HepG2 (cell line): ENCODE measurements around the gene ANKRD6. TPM values are rescaled to one million over a fixed set of nuclear protein-coding genes. Genes with fewer than 3 reads are reported as not detected.

Experiments
- ATAC-seq: fragments of 200-7000 bp; cut with Tn5 transposase; 3 replicates; pipeline ENCODE4 v1.9.1; 2020; ENCODE audit warnings: mild to moderate bottlenecking, moderate library complexity
- BruUV-seq: library from RNA; stranded (reverse); fragments of 400-500 nt; replicated peaks from 2 replicates; lab custom pipeline; 2021; lab: Mats Ljungman, UMichigan
- CTCF ChIA-PET: fragments of 300-600 bp; formaldehyde crosslinking; extraction: SDS; loops from one replicate; lab custom pipeline; 2021; ENCODE audit warnings: low total read pairs, inconsistent platforms, low intra/inter-chr PET ratio; lab: Yijun Ruan, JAX
- POLR2A ChIA-PET: fragments of 350-600 bp; sonication (Branson Sonifier 250); formaldehyde crosslinking; loops from one replicate; lab custom pipeline; 2020; ENCODE audit warnings: antibody characterized with exemption, inconsistent platforms; lab: Yijun Ruan, JAX
- DNase-seq: peaks from one replicate; pipeline ENCODE4 v3.0.0-alpha.2; 2015; ENCODE audit warnings: low spot score
- FAIRE-seq: peaks from 3 replicates; lab custom pipeline; 2011; peaks lifted over from hg19 to GRCh38; lab: Jason Lieb, UNC
- H2AFZ ChIP-seq: one replicate; pipeline ENCODE4 v1.6.1; 2011; ENCODE audit warnings: low read length, inconsistent platforms
- H3K27ac ChIP-seq: fragments of 300-600 bp; 3 replicates; pipeline ENCODE4 v1.8.0; 2011; ENCODE audit warnings: mixed run types, mild to moderate bottlenecking, mixed read lengths, low read length, inconsistent platforms; ENCODE audit not compliant: insufficient read depth; ENCODE audit errors: extremely low read length
- H3K27me3 ChIP-seq, 2 experiments: fragments of 200-600 bp in 1 of 2; 2 replicates in 1 of 2; 3 replicates in 1 of 2; pipeline versions ENCODE4 v1.6.0 to v1.8.0; 2011; ENCODE audit warnings: low read length in 2 of 2, mild to moderate bottlenecking in 2 of 2, moderate library complexity in 2 of 2, inconsistent platforms in 1 of 2; ENCODE audit not compliant: insufficient read depth in 2 of 2, control insufficient read depth in 1 of 2
- H3K36me3 ChIP-seq, 2 experiments: fragments of 200-600 bp in 1 of 2; replicated peaks in 1 of 2; 2 replicates in 1 of 2; 3 replicates in 1 of 2; pipeline versions ENCODE4 v1.5.1 to v1.8.0; 2011; ENCODE audit warnings: low read length in 2 of 2, inconsistent platforms in 1 of 2; ENCODE audit not compliant: insufficient read depth in 2 of 2, control insufficient read depth in 1 of 2
- H3K4me1 ChIP-seq: 2 replicates; pipeline ENCODE4 v1.5.1; 2012; ENCODE audit warnings: low read length, inconsistent platforms; ENCODE audit not compliant: insufficient read depth
- H3K4me2 ChIP-seq: 2 replicates; pipeline ENCODE4 v1.6.0; 2011; ENCODE audit warnings: low read depth, low read length, inconsistent platforms
- H3K4me3 ChIP-seq, 3 experiments: fragments of 200-600 bp in 1 of 3; sonication (generic), shearing (Covaris generic) in 1 of 3; replicated peaks in 1 of 3; 2 replicates each; pipeline ENCODE4 v1.5.1; 2011 to 2016; ENCODE audit warnings: low read length in 3 of 3, inconsistent platforms in 2 of 3, low read depth in 2 of 3, mild to moderate bottlenecking in 2 of 3, control low read depth in 1 of 3, mixed read lengths in 1 of 3; ENCODE audit not compliant: insufficient read depth in 1 of 3
- H3K79me2 ChIP-seq: one replicate; pipeline ENCODE4 v1.6.1; 2011; ENCODE audit warnings: low read length, inconsistent platforms; ENCODE audit not compliant: insufficient read depth
- H3K9ac ChIP-seq: 2 replicates; pipeline ENCODE4 v1.6.0; 2011; ENCODE audit warnings: mild to moderate bottlenecking, low read depth, low read length, inconsistent platforms; ENCODE audit not compliant: insufficient read depth
- H3K9me3 ChIP-seq: 2 replicates; pipeline ENCODE4 v1.5.1; 2012; ENCODE audit warnings: mild to moderate bottlenecking, low read length
- H4K20me1 ChIP-seq: 2 replicates; pipeline ENCODE4 v1.6.0; 2011; ENCODE audit warnings: inconsistent platforms, mild to moderate bottlenecking, low read length, moderate library complexity; ENCODE audit not compliant: insufficient read depth
- HMG20A ChIP-seq: IDR thresholded peaks from 2 replicates; pipeline ENCODE4 v1.6.1; 2016; ENCODE audit warnings: borderline replicate concordance
- MEF2D ChIP-seq: sonication (generic); formaldehyde crosslinking; IDR thresholded peaks from 2 replicates; pipeline ENCODE4 v1.5.1; 2020; ENCODE audit warnings: mild to moderate bottlenecking, missing genetic modification reagents
- RFX3 ChIP-seq: IDR thresholded peaks from 2 replicates; pipeline ENCODE4 v1.6.1; 2016; ENCODE audit warnings: missing biosample characterization, missing genetic modification reagents
- ZNF264 ChIP-seq: sonication (generic); formaldehyde crosslinking; IDR thresholded peaks from 2 replicates; pipeline ENCODE4 v1.4.0; 2020; ENCODE audit warnings: missing genetic modification reagents
- ZNF747 ChIP-seq: sonication (generic); formaldehyde crosslinking; IDR thresholded peaks from 2 replicates; pipeline ENCODE4 v1.8.1; 2023; ENCODE audit warnings: missing genetic modification reagents, mild to moderate bottlenecking, borderline replicate concordance
- ZSCAN12 ChIP-seq: sonication (generic); formaldehyde crosslinking; IDR thresholded peaks from 2 replicates; pipeline ENCODE4 v1.9.0; 2021; ENCODE audit warnings: mild to moderate bottlenecking, missing genetic modification reagents
- WGBS: methylation state at CpG from one replicate; pipeline ENCODE4 v1.1.6; 2017; ENCODE audit warnings: low lambda C conversion rate; 5-methylcytosine and 5-hydroxymethylcytosine counted together
- in situ Hi-C: cut with HindIII; loops from 2 replicates; pipeline ENCODE4 v1.10.0; 2017; ENCODE audit warnings: low pct_unique_long_range_greater_than_20kb; ENCODE audit not compliant: extremely low pct_ligation_motif_present
- intact Hi-C: fragments of 100-400 bp; cut with micrococcal nuclease; formaldehyde crosslinking; loops from one replicate; pipeline ENCODE4 v1.10.0; 2022; ENCODE audit not compliant: unreplicated experiment
- polyA plus RNA-seq, 8 experiments: library from polyadenylated mRNA; depleted of rRNA in 3 of 8; stranded (reverse) in 7 of 8; unstranded in 1 of 8; fragments of >200 nt; fragmentation: Illumina TruSeq in 4 of 8; extraction: Trizol in 4 of 8; gene quantifications; 2 replicates each; pipeline versions ENCODE4 v1.2.1 to v1.2.3, GENCODE V29; 2011 to 2016; ENCODE audit warnings: low read depth in 4 of 8, missing spikeins in 1 of 8, mixed read lengths in 1 of 8; ENCODE audit not compliant: insufficient read depth in 1 of 8
- total RNA-seq, 5 experiments: library from RNA; depleted of rRNA; stranded (reverse); fragments of >200 nt; fragmentation: Illumina TruSeq; extraction: Trizol; gene quantifications; 2 replicates each; pipeline ENCODE4 v1.2.3, GENCODE V29; 2016; ENCODE audit warnings: low read depth in 1 of 5
- TF ChIP-seq, protein P1 (sequence below): sonication (generic); formaldehyde crosslinking; IDR thresholded peaks from 2 replicates; pipeline ENCODE4 v1.4.0; 2020; ENCODE audit warnings: missing genetic modification reagents

The ANKRD6 gene
- total and polyA plus RNA-seq, 2 of the 13 experiments (the other 11 are each of a cell fraction or from before 2014, with no cell fraction given): 0.18 to 0.36 TPM

DNA sequence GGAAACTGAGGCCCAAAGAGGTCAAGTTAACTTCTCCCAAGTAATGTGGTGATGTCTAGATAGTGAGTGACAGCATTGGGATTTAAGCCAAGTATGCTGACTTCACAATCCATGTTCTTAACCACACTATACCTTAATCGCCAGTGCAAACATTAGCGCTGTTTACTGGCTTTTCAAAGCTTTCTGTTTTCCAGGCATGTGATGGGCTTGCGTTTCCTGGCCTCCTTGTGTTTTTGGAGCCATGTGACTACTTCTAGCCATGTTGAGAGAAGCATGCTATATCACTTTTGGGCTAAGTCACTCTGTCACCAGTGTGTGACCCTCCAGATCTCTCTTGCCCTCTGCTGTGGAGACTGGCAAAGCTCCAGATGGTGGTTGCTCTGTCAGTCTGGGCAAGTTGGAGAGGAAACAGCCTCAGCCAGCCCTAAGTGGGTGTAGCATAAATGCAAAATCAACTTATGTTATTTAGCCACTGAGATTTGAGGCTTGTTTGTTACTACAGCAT is 76.9 kb downstream of the ANKRD6 start (continued):
- TF ChIP-seq RFX3 (no peak), HMG20A (CRISPR knock-in tag) (0 out of 2 replicates have a peak, but pooled peaks have one; percentile 34)

DNA sequence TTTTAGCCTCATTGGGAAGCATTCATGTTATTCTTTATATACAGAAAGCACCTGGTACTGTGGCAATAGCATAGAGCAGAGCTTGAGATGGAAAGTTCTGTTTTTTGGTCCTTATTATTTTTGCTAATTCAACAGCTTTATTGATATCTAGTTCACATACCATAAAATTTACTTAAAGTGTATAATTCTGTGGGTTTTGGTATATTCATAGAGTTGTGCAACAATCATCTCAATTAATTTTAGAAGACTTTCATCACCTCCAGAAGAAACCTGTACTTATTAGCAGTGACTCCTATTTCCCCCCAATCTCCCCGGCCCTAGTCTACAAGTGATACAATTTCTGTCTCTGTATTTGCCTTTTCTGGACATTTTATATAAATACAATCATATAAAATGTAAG is 77.4 kb downstream of the ANKRD6 start:
- no TSS peak for BruUV-seq
- Histone ChIP-seq H3K9me3 (no peaks in the 10 kb centered on the region), H3K4me2 (no peak overlapping the region), H3K4me3 (no peak overlapping the region), H4K20me1 (no peaks in the 10 kb centered on the region), H2AFZ (no peak overlapping the region), H3K4me1 (peaks cover 16% of the 10 kb centered on the region), H3K27ac (no peak overlapping the region), H3K27me3 (no peaks in the 10 kb centered on the region), H3K79me2 (no peaks in the 10 kb centered on the region), H3K36me3 (no peaks in the 10 kb centered on the region), H3K9ac (no peak overlapping the region)
- ATAC-seq (no peak), FAIRE-seq (no peak), DNase-seq (no peak)
- in situ Hi-C loops (no loop called here), intact Hi-C loops (no loop called here)
- TF ChIP-seq RFX3 (no peak), ZNF747 (CRISPR knock-in tag) (no peak), ZSCAN12 (CRISPR knock-in tag) (no peak), ZNF264 (no peak), MEF2D (CRISPR knock-in tag) (no peak)
- TF ChIP-seq, protein P1, sequence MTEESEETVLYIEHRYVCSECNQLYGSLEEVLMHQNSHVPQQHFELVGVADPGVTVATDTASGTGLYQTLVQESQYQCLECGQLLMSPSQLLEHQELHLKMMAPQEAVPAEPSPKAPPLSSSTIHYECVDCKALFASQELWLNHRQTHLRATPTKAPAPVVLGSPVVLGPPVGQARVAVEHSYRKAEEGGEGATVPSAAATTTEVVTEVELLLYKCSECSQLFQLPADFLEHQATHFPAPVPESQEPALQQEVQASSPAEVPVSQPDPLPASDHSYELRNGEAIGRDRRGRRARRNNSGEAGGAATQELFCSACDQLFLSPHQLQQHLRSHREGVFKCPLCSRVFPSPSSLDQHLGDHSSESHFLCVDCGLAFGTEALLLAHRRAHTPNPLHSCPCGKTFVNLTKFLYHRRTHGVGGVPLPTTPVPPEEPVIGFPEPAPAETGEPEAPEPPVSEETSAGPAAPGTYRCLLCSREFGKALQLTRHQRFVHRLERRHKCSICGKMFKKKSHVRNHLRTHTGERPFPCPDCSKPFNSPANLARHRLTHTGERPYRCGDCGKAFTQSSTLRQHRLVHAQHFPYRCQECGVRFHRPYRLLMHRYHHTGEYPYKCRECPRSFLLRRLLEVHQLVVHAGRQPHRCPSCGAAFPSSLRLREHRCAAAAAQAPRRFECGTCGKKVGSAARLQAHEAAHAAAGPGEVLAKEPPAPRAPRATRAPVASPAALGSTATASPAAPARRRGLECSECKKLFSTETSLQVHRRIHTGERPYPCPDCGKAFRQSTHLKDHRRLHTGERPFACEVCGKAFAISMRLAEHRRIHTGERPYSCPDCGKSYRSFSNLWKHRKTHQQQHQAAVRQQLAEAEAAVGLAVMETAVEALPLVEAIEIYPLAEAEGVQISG (CRISPR knock-in tag): no peak
- POLR2A ChIA-PET: no interaction called here
- 79% methylated on average over 1 of the region's 1 CpG for WGBS
- CTCF ChIA-PET: no interaction called here
